Left colon (tissue), 2 donors: ENCODE measurements around the gene BCAN. TPM values are rescaled to one million over a fixed set of nuclear protein-coding genes. Genes with fewer than 3 reads are reported as not detected.

Experiments
- ATAC-seq: fragments of 200-7000 bp; cut with Tn5 transposase; one replicate; pipeline ENCODE4 v1.9.1; 2020; ENCODE audit warnings: mild to moderate bottlenecking, moderate library complexity
- DNase-seq, 2 donors: peaks; one replicate each; pipeline ENCODE4 v3.0.0-alpha.2; 2020
- intact Hi-C, 2 donors: fragments of 100-400 bp; cut with DNase I in 1 of 2; cut with micrococcal nuclease in 1 of 2; formaldehyde crosslinking; loops; one replicate each; pipeline versions ENCODE4 v1.11.2 to v1.14.0; 2022; cut with DNase I, micrococcal nuclease
- total RNA-seq, 2 donors: library from RNA; stranded (reverse); fragmentation: NEBNext Ultra II Directional; extraction: Animal tissue kit (Norgen Biotek cat#: 25700); gene quantifications; one replicate each; pipeline ENCODE4 v1.2.1, GENCODE V29; 2021
- donor health status: DM: no; HTN: no; CAD: no.
- donor health status: DM: yes; HTN: yes; CAD: no.

Gene BCAN
- total RNA-seq, 2 donors from 2014 or later: not detected

GRCh38 chr1:156639601-156640101 lies 2.3 kb upstream of the BCAN start:
- DNase-seq (no peak), ATAC-seq (peak; percentile 21)
- intact Hi-C loops: no loop called here

GRCh38 chr1:156640842-156641706 lies 843 bp upstream of the BCAN start:
- ATAC-seq: no peak
- DNase-seq: no peak
- intact Hi-C loops: no loop called here

GRCh38 chr1:156642265-156643048 lies 540 bp downstream of the BCAN start:
- intact Hi-C loops: no loop called here
- DNase-seq (no peak), ATAC-seq (no peak)

GRCh38 chr1:156643049-156643777 lies 1.3 kb downstream of the BCAN start:
- no peak for ATAC-seq
- DNase-seq: no peak
- intact Hi-C loops: no loop called here

- DNase-seq (no peak), ATAC-seq (no peak)
- intact Hi-C loops: no loop called here
Observed at GRCh38 chr1:156643778-156644092, 1.8 kb downstream of the BCAN start.

GRCh38 chr1:156644146-156644545 lies 2.2 kb downstream of the BCAN start:
- no peak for DNase-seq
- ATAC-seq: no peak
- intact Hi-C loops: no loop called here

- intact Hi-C loops: no loop called here
- ATAC-seq: no peak
- DNase-seq: no peak
Observed at GRCh38 chr1:156644640-156645039, 2.7 kb downstream of the BCAN start.

- no peak for DNase-seq
- no peak for ATAC-seq
- intact Hi-C loops: no loop called here
Observed at GRCh38 chr1:156645056-156645455, 3.1 kb downstream of the BCAN start.

GRCh38 chr1:156645666-156646065 lies 3.7 kb downstream of the BCAN start:
- ATAC-seq (no peak), DNase-seq (no peak)
- intact Hi-C loops: no loop called here

- intact Hi-C loops: no loop called here
- DNase-seq (no peak), ATAC-seq (no peak)
Observed at GRCh38 chr1:156646738-156647211, 4.9 kb downstream of the BCAN start.

GRCh38 chr1:156647351-156647750 lies 5.4 kb downstream of the BCAN start:
- DNase-seq (no peak), ATAC-seq (no peak)
- intact Hi-C loops: no loop called here

GRCh38 chr1:156648496-156648895 lies 6.6 kb downstream of the BCAN start:
- ATAC-seq: no peak
- intact Hi-C loops: no loop called here
- no peak for DNase-seq

GRCh38 chr1:156648951-156649350 lies 7.0 kb downstream of the BCAN start:
- ATAC-seq: no peak
- intact Hi-C loops: no loop called here
- DNase-seq: no peak

- no peak for ATAC-seq
- intact Hi-C loops: no loop called here
Observed at GRCh38 chr1:156652131-156652991, 10.4 kb downstream of the BCAN start.

GRCh38 chr1:156652992-156653355 lies 11.1 kb downstream of the BCAN start:
- DNase-seq: no peak
- intact Hi-C loops: no loop called here
- no peak for ATAC-seq

More at GRCh38 chr1:156652131-156652991, 10.4 kb downstream of the BCAN start:
- DNase-seq: peak in 1 of 2 donors; percentile 28

GRCh38 chr1:156654700-156655099 lies 12.8 kb downstream of the BCAN start:
- no peak for ATAC-seq
- DNase-seq: no peak
- intact Hi-C loops: no loop called here

- DNase-seq (no peak), ATAC-seq (no peak)
- intact Hi-C loops: no loop called here
Observed at GRCh38 chr1:156655151-156655903, 13.4 kb downstream of the BCAN start.
